GM12864 (cell line): Measurements from ENCODE around the gene CCDC142.

ENCODE experiments used
- DNase-seq: peaks from one replicate; pipeline ENCODE4 v3.0.0-alpha.2; 2011; ENCODE audit warnings: low read depth
- H3K4me3 ChIP-seq: 2 replicates; pipeline ENCODE4 v1.5.1; 2011; ENCODE audit warnings: mild to moderate bottlenecking, low read depth, low read length, control low read depth
- TF ChIP-seq, protein P1 (sequence below): IDR thresholded peaks from 2 replicates; pipeline ENCODE4 v1.5.1; 2011; ENCODE audit warnings: low read depth, mild to moderate bottlenecking, moderate library complexity, low read length, control low read depth, inconsistent platforms; ENCODE audit errors: missing control alignments

Gene CCDC142

DNA sequence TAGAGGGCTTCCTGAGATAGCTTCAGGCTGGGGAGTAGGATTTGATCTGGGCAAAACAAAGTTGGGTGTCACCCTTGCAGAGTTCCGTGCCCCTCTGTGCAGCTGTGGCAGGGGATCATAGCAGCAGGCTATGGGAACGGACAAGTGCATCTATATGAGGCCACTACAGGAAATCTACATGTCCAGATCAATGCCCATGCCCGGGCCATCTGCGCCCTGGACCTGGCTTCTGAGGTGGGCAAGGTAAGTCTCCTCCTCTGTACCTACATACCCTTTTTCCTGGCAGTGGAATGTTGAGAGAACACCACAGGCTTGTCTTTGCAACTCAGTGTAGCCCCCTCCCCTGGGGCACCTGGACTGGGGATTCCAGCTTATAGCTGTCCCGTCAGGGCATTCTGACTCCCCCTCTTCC lies 57.8 kb downstream of the CCDC142 start:
- no peak overlapping the region for H3K4me3 ChIP-seq
- TF ChIP-seq, protein P1, sequence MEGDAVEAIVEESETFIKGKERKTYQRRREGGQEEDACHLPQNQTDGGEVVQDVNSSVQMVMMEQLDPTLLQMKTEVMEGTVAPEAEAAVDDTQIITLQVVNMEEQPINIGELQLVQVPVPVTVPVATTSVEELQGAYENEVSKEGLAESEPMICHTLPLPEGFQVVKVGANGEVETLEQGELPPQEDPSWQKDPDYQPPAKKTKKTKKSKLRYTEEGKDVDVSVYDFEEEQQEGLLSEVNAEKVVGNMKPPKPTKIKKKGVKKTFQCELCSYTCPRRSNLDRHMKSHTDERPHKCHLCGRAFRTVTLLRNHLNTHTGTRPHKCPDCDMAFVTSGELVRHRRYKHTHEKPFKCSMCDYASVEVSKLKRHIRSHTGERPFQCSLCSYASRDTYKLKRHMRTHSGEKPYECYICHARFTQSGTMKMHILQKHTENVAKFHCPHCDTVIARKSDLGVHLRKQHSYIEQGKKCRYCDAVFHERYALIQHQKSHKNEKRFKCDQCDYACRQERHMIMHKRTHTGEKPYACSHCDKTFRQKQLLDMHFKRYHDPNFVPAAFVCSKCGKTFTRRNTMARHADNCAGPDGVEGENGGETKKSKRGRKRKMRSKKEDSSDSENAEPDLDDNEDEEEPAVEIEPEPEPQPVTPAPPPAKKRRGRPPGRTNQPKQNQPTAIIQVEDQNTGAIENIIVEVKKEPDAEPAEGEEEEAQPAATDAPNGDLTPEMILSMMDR, result no peak

DNA sequence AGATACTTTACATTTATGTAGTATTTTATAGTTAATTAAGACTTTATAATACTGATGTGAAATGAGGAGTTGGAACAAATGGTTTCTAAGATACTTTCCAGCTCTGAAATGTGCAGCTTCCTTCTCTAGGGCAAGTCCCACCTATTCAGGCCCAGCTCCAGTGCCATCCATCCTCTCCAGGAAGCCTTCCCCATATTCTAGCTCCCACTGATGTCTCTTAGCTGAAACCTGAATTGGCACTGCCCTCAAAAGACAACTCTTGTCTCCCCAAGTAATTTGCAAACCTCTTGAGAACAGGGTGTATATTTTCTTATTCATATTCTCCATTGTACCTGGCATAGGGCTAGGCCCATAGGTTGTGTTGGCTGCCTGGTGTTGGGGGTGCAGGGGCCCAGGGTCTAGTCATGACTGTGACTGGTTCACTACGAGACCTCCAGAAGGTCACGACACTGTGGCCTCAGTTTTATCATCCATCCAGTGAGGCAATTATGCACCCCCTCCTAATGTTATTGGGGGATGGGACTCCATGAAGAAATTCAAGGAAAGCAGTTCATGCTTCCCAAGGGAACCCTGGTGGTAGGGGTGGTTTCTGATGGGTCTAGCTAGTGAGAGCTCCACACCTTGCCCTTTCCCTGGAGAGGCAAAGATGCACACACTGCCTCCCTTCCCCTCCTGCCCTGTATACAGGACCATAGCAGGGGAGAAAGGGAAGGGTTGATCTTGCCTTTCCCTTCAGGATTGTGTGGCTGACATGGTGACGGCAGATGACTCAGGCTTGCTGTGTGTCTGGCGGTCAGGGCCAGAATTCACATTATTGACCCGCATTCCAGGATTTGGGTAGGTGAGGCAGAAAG lies 58.4 kb downstream of the CCDC142 start:
- no peak overlapping the region for H3K4me3 ChIP-seq
- DNase-seq, result no peak
- TF ChIP-seq, protein P1, result no peak

More for the DNA sequence above, 57.8 kb downstream of the CCDC142 start:
- DNase-seq, result no peak
